H1 (cell line): ENCODE results near the gene BCL2L12. TPM values are rescaled to one million over a fixed set of nuclear protein-coding genes. Genes with fewer than 3 reads are reported as not detected.

ENCODE experiments used
- CEBPB ChIP-seq: IDR thresholded peaks from 2 replicates; pipeline ENCODE4 v1.6.1; 2012; ENCODE audit warnings: low read depth, low read length
- CTCF ChIP-seq, 3 experiments: IDR thresholded peaks; 1 replicate in 2 of 3; 2 replicates in 1 of 3; pipeline versions ENCODE4 v1.5.1 to v1.6.1; 2011; ENCODE audit warnings: low read length in 3 of 3, mild to moderate bottlenecking in 3 of 3, inconsistent platforms in 2 of 3, low read depth in 1 of 3, moderate library complexity in 1 of 3; ENCODE audit not compliant: insufficient read depth in 1 of 3; ENCODE audit errors: control extremely low read depth in 1 of 3
- HDAC6 ChIP-seq: IDR thresholded peaks from one replicate; pipeline ENCODE4 v1.7.1; 2012; ENCODE audit warnings: low read depth, mild to moderate bottlenecking, inconsistent platforms, low read length, moderate library complexity
- KDM1A ChIP-seq: fragments of 200-600, 300-600 bp; sonication (generic); IDR thresholded peaks from 2 replicates; pipeline ENCODE4 v1.7.1; 2016; ENCODE audit warnings: mild to moderate bottlenecking, low read length, borderline replicate concordance
- KDM4A ChIP-seq: IDR thresholded peaks from one replicate; pipeline ENCODE4 v1.7.1; 2012; ENCODE audit warnings: low read depth, mild to moderate bottlenecking, moderate library complexity, low read length, inconsistent platforms; ENCODE audit not compliant: severe bottlenecking
- TAF1 ChIP-seq: IDR thresholded peaks from 2 replicates; pipeline ENCODE4 v1.6.1; 2011; ENCODE audit warnings: mild to moderate bottlenecking, low read depth, low read length
- polyA plus RNA-seq, 7 experiments: library from polyadenylated mRNA; depleted of rRNA in 3 of 7; stranded (reverse) in 5 of 7; unstranded in 2 of 7; fragments of >200 nt in 5 of 7; fragments of 200-250 nt in 2 of 7; gene quantifications; 1 replicate in 5 of 7; 2 replicates in 1 of 7; 4 replicates in 1 of 7; pipeline versions ENCODE4 v1.2.1 to v1.2.3, GENCODE V29; 2011 to 2013; ENCODE audit warnings: missing spikeins in 2 of 7, mixed read lengths in 2 of 7
- total RNA-seq: library from RNA; stranded (reverse); fragmentation: NEBNext Ultra II Directional; extraction: Animal tissue kit (Norgen Biotek cat#: 25700); gene quantifications from 2 replicates; pipeline ENCODE4 v1.2.1, GENCODE V29; 2021
- TF ChIP-seq, protein P1 (sequence below): fragments of 300-600 bp; sonication (generic); IDR thresholded peaks from 2 replicates; pipeline ENCODE4 v1.7.1; 2012; ENCODE audit warnings: low read length, moderate library complexity, mild to moderate bottlenecking, inconsistent platforms; ENCODE audit not compliant: insufficient replicate concordance

Gene BCL2L12
- total and polyA plus RNA-seq, 2 of the 8 experiments (the other 6 are each of a cell fraction or from before 2014, with no cell fraction given), result 126 to 209 TPM

DNA sequence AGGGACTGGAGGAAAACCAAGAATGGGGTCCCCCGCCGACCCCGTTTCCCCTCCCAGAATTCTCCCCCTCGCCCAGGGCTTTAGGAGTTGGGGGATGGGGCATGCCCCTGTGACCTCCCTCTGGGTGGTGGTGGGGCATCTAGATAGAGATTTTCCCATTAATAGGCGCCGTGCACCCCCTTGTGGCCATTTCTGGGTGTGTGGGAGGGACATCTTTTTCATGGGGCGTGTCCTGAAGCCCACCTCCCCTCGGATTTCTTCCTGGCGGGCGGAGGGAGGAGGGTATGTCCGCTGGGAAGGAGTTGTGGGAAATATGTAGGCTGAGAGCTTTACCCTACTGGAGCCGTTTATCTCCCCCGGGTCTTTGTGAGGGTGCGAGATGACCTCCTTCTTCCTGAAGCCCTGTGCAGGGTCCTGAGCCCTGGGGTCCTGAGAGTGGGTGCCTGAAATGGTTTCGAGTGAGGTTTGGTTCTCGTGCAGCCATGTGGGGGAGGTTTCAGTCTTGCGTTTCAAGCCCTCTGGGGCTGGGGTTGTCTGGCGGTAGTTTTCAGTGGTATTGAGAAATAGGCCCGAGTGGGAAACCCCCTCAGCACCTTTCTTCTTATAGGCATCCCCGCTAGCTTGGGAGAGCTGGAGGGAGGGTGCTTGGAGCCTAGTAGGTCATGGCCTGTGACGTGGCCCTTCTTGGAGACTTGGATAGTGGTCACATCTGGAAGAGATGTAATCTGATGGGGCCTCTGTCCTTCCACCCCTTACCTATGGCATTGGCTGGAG is 12.4 kb downstream of the BCL2L12 start (continued):
- TF ChIP-seq, protein P1, sequence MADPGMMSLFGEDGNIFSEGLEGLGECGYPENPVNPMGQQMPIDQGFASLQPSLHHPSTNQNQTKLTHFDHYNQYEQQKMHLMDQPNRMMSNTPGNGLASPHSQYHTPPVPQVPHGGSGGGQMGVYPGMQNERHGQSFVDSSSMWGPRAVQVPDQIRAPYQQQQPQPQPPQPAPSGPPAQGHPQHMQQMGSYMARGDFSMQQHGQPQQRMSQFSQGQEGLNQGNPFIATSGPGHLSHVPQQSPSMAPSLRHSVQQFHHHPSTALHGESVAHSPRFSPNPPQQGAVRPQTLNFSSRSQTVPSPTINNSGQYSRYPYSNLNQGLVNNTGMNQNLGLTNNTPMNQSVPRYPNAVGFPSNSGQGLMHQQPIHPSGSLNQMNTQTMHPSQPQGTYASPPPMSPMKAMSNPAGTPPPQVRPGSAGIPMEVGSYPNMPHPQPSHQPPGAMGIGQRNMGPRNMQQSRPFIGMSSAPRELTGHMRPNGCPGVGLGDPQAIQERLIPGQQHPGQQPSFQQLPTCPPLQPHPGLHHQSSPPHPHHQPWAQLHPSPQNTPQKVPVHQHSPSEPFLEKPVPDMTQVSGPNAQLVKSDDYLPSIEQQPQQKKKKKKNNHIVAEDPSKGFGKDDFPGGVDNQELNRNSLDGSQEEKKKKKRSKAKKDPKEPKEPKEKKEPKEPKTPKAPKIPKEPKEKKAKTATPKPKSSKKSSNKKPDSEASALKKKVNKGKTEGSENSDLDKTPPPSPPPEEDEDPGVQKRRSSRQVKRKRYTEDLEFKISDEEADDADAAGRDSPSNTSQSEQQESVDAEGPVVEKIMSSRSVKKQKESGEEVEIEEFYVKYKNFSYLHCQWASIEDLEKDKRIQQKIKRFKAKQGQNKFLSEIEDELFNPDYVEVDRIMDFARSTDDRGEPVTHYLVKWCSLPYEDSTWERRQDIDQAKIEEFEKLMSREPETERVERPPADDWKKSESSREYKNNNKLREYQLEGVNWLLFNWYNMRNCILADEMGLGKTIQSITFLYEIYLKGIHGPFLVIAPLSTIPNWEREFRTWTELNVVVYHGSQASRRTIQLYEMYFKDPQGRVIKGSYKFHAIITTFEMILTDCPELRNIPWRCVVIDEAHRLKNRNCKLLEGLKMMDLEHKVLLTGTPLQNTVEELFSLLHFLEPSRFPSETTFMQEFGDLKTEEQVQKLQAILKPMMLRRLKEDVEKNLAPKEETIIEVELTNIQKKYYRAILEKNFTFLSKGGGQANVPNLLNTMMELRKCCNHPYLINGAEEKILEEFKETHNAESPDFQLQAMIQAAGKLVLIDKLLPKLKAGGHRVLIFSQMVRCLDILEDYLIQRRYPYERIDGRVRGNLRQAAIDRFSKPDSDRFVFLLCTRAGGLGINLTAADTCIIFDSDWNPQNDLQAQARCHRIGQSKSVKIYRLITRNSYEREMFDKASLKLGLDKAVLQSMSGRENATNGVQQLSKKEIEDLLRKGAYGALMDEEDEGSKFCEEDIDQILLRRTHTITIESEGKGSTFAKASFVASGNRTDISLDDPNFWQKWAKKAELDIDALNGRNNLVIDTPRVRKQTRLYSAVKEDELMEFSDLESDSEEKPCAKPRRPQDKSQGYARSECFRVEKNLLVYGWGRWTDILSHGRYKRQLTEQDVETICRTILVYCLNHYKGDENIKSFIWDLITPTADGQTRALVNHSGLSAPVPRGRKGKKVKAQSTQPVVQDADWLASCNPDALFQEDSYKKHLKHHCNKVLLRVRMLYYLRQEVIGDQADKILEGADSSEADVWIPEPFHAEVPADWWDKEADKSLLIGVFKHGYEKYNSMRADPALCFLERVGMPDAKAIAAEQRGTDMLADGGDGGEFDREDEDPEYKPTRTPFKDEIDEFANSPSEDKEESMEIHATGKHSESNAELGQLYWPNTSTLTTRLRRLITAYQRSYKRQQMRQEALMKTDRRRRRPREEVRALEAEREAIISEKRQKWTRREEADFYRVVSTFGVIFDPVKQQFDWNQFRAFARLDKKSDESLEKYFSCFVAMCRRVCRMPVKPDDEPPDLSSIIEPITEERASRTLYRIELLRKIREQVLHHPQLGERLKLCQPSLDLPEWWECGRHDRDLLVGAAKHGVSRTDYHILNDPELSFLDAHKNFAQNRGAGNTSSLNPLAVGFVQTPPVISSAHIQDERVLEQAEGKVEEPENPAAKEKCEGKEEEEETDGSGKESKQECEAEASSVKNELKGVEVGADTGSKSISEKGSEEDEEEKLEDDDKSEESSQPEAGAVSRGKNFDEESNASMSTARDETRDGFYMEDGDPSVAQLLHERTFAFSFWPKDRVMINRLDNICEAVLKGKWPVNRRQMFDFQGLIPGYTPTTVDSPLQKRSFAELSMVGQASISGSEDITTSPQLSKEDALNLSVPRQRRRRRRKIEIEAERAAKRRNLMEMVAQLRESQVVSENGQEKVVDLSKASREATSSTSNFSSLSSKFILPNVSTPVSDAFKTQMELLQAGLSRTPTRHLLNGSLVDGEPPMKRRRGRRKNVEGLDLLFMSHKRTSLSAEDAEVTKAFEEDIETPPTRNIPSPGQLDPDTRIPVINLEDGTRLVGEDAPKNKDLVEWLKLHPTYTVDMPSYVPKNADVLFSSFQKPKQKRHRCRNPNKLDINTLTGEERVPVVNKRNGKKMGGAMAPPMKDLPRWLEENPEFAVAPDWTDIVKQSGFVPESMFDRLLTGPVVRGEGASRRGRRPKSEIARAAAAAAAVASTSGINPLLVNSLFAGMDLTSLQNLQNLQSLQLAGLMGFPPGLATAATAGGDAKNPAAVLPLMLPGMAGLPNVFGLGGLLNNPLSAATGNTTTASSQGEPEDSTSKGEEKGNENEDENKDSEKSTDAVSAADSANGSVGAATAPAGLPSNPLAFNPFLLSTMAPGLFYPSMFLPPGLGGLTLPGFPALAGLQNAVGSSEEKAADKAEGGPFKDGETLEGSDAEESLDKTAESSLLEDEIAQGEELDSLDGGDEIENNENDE, result no peak
- no peak for TF ChIP-seq KDM1A
- TF ChIP-seq KDM4A, result no peak
- TF ChIP-seq CTCF (IDR thresholded peaks at IDR 0.05; ENCODE audit: control extremely low read depth in 1 of 3, insufficient read depth in 1 of 3, low read depth in 1 of 3, low read length in 3 of 3), result peak; percentile 66 to 88 (median 75)
- TF ChIP-seq TAF1, result no peak; the same call in 1 of the 2 replicates
- no peak for TF ChIP-seq HDAC6
- TF ChIP-seq CEBPB, result no peak
